HEK293 (cell line): ENCODE measurements around the gene OR51E1.

Source experiments
- CTCF ChIP-seq: fragments of 450-650 bp; formaldehyde crosslinking; IDR thresholded peaks from 2 replicates; pipeline ENCODE4 v1.5.1; 2016; ENCODE audit warnings: missing biosample characterization, missing genetic modification characterization
- KLF16 ChIP-seq: fragments of 450-650 bp; formaldehyde crosslinking; IDR thresholded peaks from 2 replicates; pipeline ENCODE4 v1.5.1; 2017; ENCODE audit warnings: missing biosample characterization, missing genetic modification characterization
- ZNF335 ChIP-seq: fragments of 450-650 bp; formaldehyde crosslinking; conservative IDR thresholded peaks from 2 replicates; pipeline ENCODE4 v1.5.1; 2016; ENCODE audit warnings: missing biosample characterization, missing genetic modification characterization

DNA sequence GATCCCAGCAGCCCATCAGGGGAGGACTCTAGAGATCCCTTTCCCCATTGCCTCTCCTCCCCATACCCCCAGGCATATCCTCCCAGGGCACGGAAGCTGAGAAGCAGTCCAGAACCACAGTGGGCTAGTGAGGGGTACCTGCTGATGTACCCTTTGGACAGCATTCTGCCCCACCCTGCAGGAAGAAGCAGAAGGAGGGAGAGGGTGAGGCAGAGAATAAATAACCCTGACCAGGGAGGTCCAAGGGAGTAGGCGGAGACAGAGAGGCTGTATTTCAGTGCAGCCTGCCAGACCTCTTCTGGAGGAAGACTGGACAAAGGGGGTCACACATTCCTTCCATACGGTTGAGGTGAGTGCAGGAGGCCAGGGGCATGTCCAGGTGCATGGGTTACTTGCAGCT lies at the start of gene OR51E1:
- TF ChIP-seq CTCF (tag by site-specific recombination) (no peak), ZNF335 (tag by site-specific recombination) (no peak), KLF16 (no peak)
